ENCODE data around the gene CRTAP. TPM values are rescaled to one million over a fixed set of nuclear protein-coding genes. Genes with fewer than 3 reads are reported as not detected.

Gene CRTAP
- total RNA-seq, 2 donors from 2014 or later: 164 to 166 TPM

DNA sequence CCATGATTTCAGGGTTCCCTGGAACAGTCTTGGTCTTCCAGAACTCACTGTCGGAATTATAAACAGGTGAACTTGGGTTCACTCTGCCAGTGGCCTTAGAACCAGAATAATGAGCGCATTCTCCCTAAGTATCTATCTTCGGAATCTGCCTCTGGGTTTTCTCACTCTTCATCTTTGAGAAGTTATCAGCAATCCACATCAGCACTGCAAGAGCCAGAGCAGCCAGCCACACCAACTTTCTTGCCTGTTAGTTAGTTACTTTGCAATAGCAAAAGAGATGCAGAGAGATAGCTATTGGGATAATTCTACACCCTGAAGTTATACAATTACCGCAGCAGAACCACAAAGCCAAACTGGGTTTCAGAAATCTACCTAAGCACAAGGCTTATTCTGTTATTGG is 42.6 kb upstream of the CRTAP start:
- no peaks in the 10 kb centered on the region for H3K9me3 Mint-ChIP-seq

DNA sequence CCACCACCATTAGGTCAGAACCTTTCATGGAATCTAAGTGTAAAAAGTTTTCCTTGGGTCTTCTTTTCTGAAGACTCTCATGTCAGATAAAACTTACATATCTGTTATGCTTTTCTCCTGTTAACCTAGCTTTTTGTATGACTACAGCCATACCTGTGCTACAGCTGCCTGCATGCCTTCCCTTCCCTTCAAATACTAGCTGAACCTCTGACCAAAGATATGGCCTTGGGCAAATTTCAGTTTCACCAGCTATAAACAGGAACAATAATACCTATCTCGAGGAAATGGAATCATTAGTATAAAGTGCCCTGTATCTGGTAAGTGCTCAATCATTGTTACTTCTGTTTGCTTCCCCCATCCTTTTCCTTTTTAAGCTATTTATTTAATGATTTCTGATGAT is 41.9 kb upstream of the CRTAP start:
- H3K9me3 ChIP-seq (ENCODE audit: control insufficient read depth, low read length): no peaks in the 10 kb centered on the region
- DNase-seq: no peak
- no peak overlapping the region for H3K4me3 ChIP-seq (ENCODE audit: low read length)
- H3K27ac Mint-ChIP-seq: no peak overlapping the region
- peaks cover 10% of the 10 kb centered on the region for H3K4me1 ChIP-seq (ENCODE audit: control insufficient read depth, insufficient read depth, low read length)
- H3K36me3 Mint-ChIP-seq (ENCODE audit: low read depth): peaks cover 12% of the 10 kb centered on the region
- no peaks in the 10 kb centered on the region for H3K9me3 Mint-ChIP-seq
- H3K4me3 Mint-ChIP-seq: no peak overlapping the region
- no peaks in the 10 kb centered on the region for H3K27me3 Mint-ChIP-seq (ENCODE audit: insufficient read depth)
- no peak for TF ChIP-seq CTCF (conservative IDR thresholded peaks at IDR 0.05)
- H3K27me3 ChIP-seq (ENCODE audit: control insufficient read depth, insufficient read depth, low read length, poor library complexity, severe bottlenecking): no peaks in the 10 kb centered on the region
- WGBS, 2 experiments (ENCODE audit: insufficient coverage in 1 of 2, insufficient read length in 1 of 2): 88% methylated on average over 1 of the region's 1 CpG; no CpG with 5 or more reads in 1 of the 2 experiments
- peaks cover 15% of the 10 kb centered on the region for H3K36me3 ChIP-seq (ENCODE audit: control insufficient read depth, insufficient read depth, low read length)
- no peak overlapping the region for H3K27ac ChIP-seq (ENCODE audit: low read depth, low read length)
- H3K4me1 Mint-ChIP-seq: peaks cover 34% of the 10 kb centered on the region
- no peak overlapping the region for H3K9ac ChIP-seq (ENCODE audit: extremely low read depth, low read length, poor library complexity, severe bottlenecking)

More for the DNA sequence above, 42.6 kb upstream of the CRTAP start:
- Mint-ChIP-seq H3K27ac (peak overlapping the region; percentile 25), H3K27me3 (ENCODE audit: insufficient read depth) (no peaks in the 10 kb centered on the region), H3K4me3 (no peak overlapping the region), H3K4me1 (peaks cover 34% of the 10 kb centered on the region), H3K36me3 (ENCODE audit: low read depth) (peaks cover 12% of the 10 kb centered on the region)
- H3K9me3 ChIP-seq (ENCODE audit: control insufficient read depth, low read length): no peaks in the 10 kb centered on the region
- no peaks in the 10 kb centered on the region for H3K27me3 ChIP-seq (ENCODE audit: control insufficient read depth, insufficient read depth, low read length, poor library complexity, severe bottlenecking)
- WGBS, 2 experiments (ENCODE audit: insufficient coverage in 1 of 2, insufficient read length in 1 of 2): 96 to 97% methylated on average over 4 of the region's 4 CpGs
- peaks cover 16% of the 10 kb centered on the region for H3K36me3 ChIP-seq (ENCODE audit: control insufficient read depth, insufficient read depth, low read length)
- H3K4me3 ChIP-seq (ENCODE audit: low read length): no peak overlapping the region
- no peak overlapping the region for H3K27ac ChIP-seq (ENCODE audit: low read depth, low read length)
- no peak overlapping the region for H3K9ac ChIP-seq (ENCODE audit: extremely low read depth, low read length, poor library complexity, severe bottlenecking)
- H3K4me1 ChIP-seq (ENCODE audit: control insufficient read depth, insufficient read depth, low read length): peaks cover 10% of the 10 kb centered on the region
- no peak for TF ChIP-seq CTCF (conservative IDR thresholded peaks at IDR 0.05)
- peak; percentile 39 for DNase-seq

DNA sequence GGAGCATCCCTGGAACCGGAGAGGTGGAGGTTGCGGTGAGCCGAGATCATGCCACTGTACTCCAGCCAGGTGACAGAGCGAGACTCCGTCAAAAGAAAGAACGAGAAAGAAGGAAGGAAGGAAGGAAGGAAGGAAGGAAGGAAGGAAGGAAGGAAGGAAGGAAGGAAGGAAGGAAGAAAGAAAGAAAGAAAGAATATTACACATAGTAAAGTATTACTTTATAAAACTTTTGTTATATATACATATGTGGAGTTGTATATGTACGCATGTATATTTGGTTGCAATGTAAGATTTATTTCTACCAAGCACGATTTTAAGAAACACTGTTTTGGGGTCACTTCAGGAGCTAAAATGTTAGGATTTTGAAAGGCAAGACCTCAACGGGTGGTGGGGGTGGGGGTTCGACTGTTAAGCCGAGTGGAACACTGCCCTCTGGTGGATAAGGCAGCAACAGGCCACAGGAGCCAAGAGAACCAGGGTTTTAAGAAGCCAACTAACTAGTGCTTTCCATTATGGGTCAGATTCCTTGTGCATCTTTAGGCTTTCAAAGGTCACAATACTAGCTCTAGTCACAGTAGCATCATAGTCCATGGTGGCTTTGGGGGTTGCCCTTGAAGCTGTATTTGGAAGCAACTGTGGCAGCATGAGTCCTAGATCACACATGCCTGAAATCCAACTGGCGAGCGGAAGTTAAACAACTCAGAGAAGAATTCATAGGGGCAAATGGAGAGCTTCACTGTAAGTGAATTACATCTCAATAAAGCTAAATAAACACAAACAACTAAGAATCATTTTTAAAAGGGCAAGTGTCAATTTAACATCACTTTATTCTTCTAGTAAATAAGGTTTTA is 39.4 kb upstream of the CRTAP start:
- no peak overlapping the region for H3K27ac ChIP-seq (ENCODE audit: low read depth, low read length)
- H3K27me3 ChIP-seq (ENCODE audit: control insufficient read depth, insufficient read depth, low read length, poor library complexity, severe bottlenecking): no peaks in the 10 kb centered on the region
- Mint-ChIP-seq H3K9me3 (no peaks in the 10 kb centered on the region), H3K36me3 (ENCODE audit: low read depth) (peaks cover 12% of the 10 kb centered on the region), H3K27me3 (ENCODE audit: insufficient read depth) (no peaks in the 10 kb centered on the region), H3K4me1 (peaks cover 26% of the 10 kb centered on the region), H3K27ac (no peak overlapping the region), H3K4me3 (no peak overlapping the region)
- TF ChIP-seq CTCF (conservative IDR thresholded peaks at IDR 0.05): peak; percentile 96
- H3K9me3 ChIP-seq (ENCODE audit: control insufficient read depth, low read length): no peaks in the 10 kb centered on the region
- H3K9ac ChIP-seq (ENCODE audit: extremely low read depth, low read length, poor library complexity, severe bottlenecking): no peak overlapping the region
- WGBS, 2 experiments (ENCODE audit: insufficient coverage in 1 of 2, insufficient read length in 1 of 2): 65 to 67% methylated on average over 3 to 13 of the region's 13 CpGs
- peak; percentile 91 for DNase-seq
- H3K4me3 ChIP-seq (ENCODE audit: low read length): no peak overlapping the region
- no peaks in the 10 kb centered on the region for H3K4me1 ChIP-seq (ENCODE audit: control insufficient read depth, insufficient read depth, low read length)
- peaks cover 4% of the 10 kb centered on the region for H3K36me3 ChIP-seq (ENCODE audit: control insufficient read depth, insufficient read depth, low read length)
